COLO668 (cell line): ENCODE data around the gene DNMT3B.
"Not testable (repeated sequence)": the region's sequence is repeated elsewhere in the genome, so short reads cannot be mapped to it uniquely, and the experiment has no call there.

Experiments
- DNase-seq: peaks from one replicate; lab custom pipeline; 2025; ENCODE audit not compliant: unreplicated experiment; lab: John Stamatoyannopoulos, UW

The DNMT3B gene

GRCh38 chr20:32761831-32762753 lies at the start of gene DNMT3B:
DNMT3B (plus strand) TSS chr20:32762385; CDS start chr20:32780324, 17,939 bp downstream.
- peak; percentile 88 for DNase-seq

- DNase-seq, result no peak
Observed at GRCh38 chr20:32718749-32719348, 43.3 kb upstream of the DNMT3B start.

- DNase-seq, result no peak
Observed at GRCh38 chr20:32727683-32728082, 34.5 kb upstream of the DNMT3B start.

- DNase-seq, result not testable (repeated sequence)
Observed at GRCh38 chr20:32728435-32728834, 33.8 kb upstream of the DNMT3B start.

GRCh38 chr20:32729334-32729733 lies 32.9 kb upstream of the DNMT3B start:
- DNase-seq, result not testable (repeated sequence)

- no peak for DNase-seq
Observed at GRCh38 chr20:32731882-32732266, 30.3 kb upstream of the DNMT3B start.

- DNase-seq, result no peak
Observed at GRCh38 chr20:32737371-32738223, 24.6 kb upstream of the DNMT3B start.

GRCh38 chr20:32741151-32741550 lies 21.0 kb upstream of the DNMT3B start:
- no peak for DNase-seq

GRCh38 chr20:32742322-32743236 lies 19.6 kb upstream of the DNMT3B start:
- no peak for DNase-seq

GRCh38 chr20:32743237-32744112 lies 18.7 kb upstream of the DNMT3B start, which contains the start of gene COMMD7:
COMMD7 (minus strand) TSS chr20:32743467; CDS start chr20:32743391, 76 bp downstream.
- DNase-seq, result peak; percentile 82

- DNase-seq, result no peak
Observed at GRCh38 chr20:32749914-32750637, 12.1 kb upstream of the DNMT3B start.

GRCh38 chr20:32751293-32751692 lies 10.9 kb upstream of the DNMT3B start:
- DNase-seq, result no peak

GRCh38 chr20:32751702-32752457 lies 10.3 kb upstream of the DNMT3B start:
- DNase-seq, result no peak

- DNase-seq, result no peak
Observed at GRCh38 chr20:32752458-32753250, 9.5 kb upstream of the DNMT3B start.

GRCh38 chr20:32753731-32754130 lies 8.5 kb upstream of the DNMT3B start:
- DNase-seq, result no peak

GRCh38 chr20:32756156-32756555 lies 6.0 kb upstream of the DNMT3B start:
- no peak for DNase-seq

- no peak for DNase-seq
Observed at GRCh38 chr20:32761417-32761830, 761 bp upstream of the DNMT3B start.
